Right lung (tissue), 10 donors: ENCODE results near the gene AMY2B. TPM values are rescaled to one million over a fixed set of nuclear protein-coding genes. Genes with fewer than 3 reads are reported as not detected.
"Not testable (repeated sequence)": the region's sequence is repeated elsewhere in the genome, so short reads cannot be mapped to it uniquely, and the experiment has no call there.

ENCODE experiments used
- DNase-seq, 2 donors: peaks; one replicate each; pipeline ENCODE4 v3.0.0-alpha.2; 2013
- long read RNA-seq, 8 donors: transcript quantifications; one replicate each; lab custom pipeline, GENCODE V29; 2026
- polyA plus RNA-seq, 5 donors: library from polyadenylated mRNA; unstranded; fragments of 120-200 nt; gene quantifications; one replicate each; pipeline versions ENCODE4 v1.2.1 to v1.2.3, GENCODE V29; 2013; ENCODE audit warnings: inconsistent platforms in 1 of 5, low replicate concordance in 1 of 5; ENCODE audit not compliant: insufficient read length in 5 of 5, insufficient read depth in 1 of 5

Gene AMY2B
- polyA plus RNA-seq = 10 to 100 TPM; 31.4 to 48.0 (median 37.8) TPM
- long read RNA-seq, donor 1, partial matches to known transcripts = 0 of 1 reads
- long read RNA-seq, donor 1, other reads (novel, unspliced or antisense) = 0 of 1 reads
- long read RNA-seq, donor 2, full-length matches to known transcripts = 1 of 1 reads
- long read RNA-seq, donor 2, partial matches to known transcripts = 0 of 1 reads
- long read RNA-seq, donor 2, other reads (novel, unspliced or antisense) = 0 of 1 reads
- long read RNA-seq, donor 3, partial matches to known transcripts = 0 of 4 reads
- long read RNA-seq, donor 3, other reads (novel, unspliced or antisense) = 0 of 4 reads
- long read RNA-seq, donor 4, partial matches to known transcripts = 0 of 2 reads
- long read RNA-seq, donor 4, other reads (novel, unspliced or antisense) = 0 of 2 reads
- long read RNA-seq, donor 5 = 0 reads
- long read RNA-seq, donor 6, full-length matches to known transcripts = 3 of 9 reads
- long read RNA-seq, donor 6, partial matches to known transcripts = 6 of 9 reads
- long read RNA-seq, donor 6, other reads (novel, unspliced or antisense) = 0 of 9 reads
- long read RNA-seq, donor 7 = 0 reads
- long read RNA-seq, donor 8 = 0 reads

DNA sequence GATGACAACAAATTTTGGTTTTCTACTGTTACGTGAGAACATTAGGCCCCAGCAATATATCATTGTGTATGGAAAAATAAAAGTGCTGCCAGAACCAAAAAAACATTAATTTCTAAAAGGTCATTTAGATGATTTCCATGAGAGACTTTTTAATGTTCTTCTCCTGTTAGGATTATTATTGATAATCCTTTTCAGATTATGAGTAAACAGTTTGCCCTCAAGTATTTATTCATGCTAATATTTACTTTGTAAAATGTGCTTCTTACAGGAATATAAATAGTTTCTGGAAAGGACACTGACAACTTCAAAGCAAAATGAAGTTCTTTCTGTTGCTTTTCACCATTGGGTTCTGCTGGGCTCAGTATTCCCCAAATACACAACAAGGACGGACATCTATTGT is at the start of gene AMY2B:
Gene AMY2B, plus strand, starts transcription at position 301 of the 400 bp plus-strand sequence. Its CDS starts 14 bp downstream, at position 315.
- DNase-seq = not testable (repeated sequence)

DNA sequence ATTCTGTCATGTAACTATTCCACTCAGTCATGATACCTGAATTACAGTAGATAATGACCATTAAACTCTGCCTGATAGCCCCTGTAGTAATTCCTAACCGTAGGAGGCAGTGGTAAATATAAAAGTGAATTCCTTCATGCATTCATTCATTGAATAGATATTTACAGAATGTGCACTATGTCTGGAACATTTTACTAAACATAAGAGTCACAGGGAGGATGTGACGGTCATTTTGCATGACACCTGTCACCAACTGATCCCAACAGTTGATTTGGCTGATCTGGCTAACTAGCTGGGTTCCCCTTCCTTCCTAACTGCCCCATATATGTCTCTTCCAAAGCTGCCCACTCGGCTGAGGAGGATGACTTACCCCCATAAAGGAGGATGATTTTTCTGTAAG is 48.0 kb upstream of the AMY2B start:
- no peak for DNase-seq

DNA sequence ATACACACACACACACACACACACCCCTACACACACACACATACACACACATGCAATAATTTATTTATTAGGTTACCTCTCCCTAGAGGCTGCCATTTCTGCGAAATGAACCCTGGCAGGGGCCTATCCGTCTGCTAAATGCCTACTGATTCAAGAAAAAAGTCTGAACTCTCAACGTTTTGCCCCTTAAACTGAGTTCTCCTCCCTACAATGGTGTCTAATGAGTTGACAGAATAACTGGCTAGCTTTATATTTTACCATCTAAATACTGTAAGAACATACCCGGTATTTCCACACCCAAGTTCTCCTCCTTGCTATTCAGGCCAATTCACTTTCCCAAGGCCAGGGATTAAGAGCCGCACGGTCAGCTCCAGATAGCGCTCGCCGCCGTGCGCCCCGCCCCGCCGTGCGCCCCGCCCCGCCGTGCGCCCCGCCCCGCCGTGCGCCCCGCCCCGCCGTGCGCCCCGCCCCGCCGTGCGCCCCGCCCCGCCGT is 46.2 kb upstream of the AMY2B start:
- peak; percentile 37 to 40 for DNase-seq

DNA sequence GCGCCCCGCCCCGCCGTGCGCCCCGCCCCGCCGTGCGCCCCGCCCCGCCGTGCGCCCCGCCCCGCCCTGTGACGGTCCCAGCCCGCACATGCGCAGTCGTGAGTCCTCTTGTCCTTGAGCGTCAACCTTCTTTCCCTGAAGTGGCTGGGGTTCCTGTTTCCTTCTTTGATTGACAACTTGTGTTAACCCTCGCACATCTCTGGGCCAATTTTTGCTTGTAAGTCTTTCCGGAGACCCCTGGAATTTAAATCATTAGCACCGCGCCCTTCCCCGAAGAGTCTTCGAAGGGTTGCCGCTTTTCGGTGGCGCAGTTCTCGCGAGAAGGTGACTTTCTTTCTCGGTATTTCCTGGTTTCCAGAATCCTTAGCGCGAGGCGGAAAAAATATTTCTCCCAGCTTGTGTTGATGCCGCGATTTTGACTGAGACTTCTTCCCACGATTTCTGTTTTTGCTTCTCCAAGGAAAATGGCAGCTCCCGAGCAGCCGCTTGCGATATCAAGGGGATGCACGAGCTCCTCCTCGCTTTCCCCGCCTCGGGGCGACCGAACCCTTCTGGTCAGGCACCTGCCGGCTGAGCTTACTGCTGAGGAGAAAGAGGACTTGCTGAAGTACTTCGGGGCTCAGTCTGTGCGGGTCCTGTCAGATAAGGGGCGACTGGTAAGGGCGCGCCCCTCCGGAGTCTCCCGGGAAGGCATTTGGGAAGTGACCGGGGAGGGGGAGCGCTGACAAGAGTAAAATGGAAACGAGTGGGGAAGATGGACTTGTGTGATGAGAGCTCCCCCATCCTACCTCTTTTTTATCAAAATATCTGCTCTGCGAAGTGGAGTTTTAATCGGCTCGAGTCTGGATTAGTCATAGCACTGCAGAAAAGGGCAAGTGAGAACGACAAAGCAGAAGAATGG is 45.5 kb upstream of the AMY2B start, which contains the start of gene RNPC3:
Gene RNPC3, plus strand, starts transcription at position 93 of the 901 bp plus-strand sequence. Its CDS starts 372 bp downstream, at position 465.
- peak; percentile 92 to 95 for DNase-seq

DNA sequence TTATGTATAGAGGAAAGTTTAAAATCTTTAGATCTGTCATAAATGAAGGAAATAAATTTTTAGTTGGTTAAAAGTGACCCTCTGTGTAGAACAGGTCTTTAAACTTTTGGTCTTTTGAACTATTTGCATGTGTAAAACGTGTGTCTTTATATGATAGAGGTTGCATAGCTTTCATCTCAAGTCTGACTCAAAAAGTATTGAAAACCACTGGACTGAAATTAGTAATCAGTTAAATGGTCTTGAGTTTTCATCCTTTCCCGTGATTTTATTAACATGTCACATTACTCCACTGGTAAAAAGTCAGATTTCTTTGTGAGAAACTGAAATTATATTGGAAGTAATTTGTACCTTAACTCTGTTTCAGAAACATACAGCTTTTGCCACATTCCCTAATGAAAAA is 44.1 kb upstream of the AMY2B start:
- no peak for DNase-seq

DNA sequence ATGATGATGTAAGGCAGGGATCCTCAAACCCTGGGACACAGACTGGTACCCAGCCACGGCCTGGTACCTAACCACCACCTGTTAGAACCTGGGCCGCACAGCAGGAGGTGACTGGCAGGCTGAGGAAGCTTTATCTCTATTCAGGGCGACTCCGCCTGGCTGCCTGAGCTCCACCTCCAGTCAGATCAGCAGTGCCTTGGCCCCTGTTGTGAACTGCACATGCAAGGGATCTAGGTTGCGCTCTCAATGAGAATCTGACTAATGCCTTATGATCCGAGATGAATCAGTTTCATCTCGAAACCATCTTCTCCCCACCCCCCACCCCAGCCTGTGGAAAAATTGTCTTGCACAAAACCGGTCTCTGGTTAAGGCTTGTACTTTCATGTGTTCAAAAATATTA is 41.6 kb upstream of the AMY2B start:
- no peak for DNase-seq

DNA sequence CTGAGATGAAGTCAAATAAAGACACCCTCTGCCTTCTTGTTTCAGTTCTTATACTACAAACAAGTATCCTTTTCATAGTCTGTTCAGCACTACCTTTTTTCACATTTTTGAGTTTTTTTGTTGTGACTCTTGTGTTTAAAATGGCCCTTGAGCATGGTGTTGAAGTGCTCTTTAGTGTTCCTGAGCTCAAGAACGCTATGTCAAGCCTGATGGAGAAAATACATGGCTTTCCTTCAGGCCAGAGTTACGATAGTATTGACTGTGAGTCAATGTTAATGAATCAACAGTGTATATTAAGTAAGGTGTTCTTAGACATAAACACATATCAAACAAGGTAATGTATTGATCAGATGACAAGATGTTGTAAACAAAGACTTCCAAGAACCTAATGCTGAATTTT is 33.2 kb upstream of the AMY2B start:
- no peak for DNase-seq

DNA sequence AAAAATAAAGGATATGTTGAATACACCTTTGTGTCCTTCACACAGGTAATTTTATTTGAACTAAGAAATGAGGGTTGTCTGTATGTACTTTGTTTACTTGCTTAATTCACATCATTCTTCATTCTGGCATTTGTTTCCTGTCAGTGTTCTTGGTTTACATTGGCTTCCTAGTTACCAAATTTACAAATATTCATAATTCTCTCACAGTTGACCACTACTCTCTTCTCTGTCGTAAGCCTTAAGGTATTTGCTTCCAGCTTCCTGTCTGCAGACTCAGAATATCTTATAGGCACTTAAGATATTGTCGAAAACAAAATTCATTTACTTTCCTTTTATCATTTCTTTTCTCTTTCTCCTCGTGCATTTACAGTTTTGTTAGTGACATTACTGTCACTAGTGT is 30.0 kb upstream of the AMY2B start:
- no peak for DNase-seq

DNA sequence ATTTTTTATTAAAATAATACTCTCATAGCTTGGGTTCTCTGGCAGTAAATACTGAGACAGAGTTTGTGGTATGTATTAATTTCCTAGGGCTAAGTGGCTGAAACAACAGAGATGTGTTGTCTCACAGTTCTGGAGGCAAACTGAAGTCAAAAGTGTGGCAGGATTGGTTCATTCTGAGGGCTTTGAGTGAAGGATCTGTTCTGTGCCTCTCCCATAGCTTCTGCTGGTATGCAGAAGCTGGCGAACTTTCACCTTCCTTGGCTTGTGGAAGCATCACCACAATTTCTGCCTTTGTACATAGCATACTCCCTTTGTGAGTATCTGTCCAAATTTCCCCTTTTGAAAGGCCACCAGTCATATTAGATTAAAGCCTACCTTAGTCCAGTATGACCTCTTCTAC is 24.9 kb upstream of the AMY2B start:
- DNase-seq = no peak

DNA sequence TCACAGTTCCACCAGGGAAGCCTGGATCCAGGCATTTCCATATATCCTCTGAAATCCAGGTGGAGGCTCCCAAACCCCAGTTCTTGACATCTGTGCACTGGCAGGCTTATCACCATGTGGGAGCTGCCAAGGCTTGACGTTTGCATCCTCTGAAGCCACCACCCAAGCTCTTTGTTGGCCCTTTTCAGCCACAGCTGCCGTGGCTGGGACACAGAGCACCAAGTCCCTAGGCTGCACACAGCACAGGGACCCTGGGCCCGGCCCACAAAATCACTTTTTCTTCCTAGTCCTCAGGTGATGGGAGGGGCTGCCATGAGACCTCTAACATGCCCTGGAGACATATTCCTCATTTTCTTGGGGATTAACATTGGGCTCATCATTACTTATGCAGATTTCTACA is 23.5 kb upstream of the AMY2B start:
- DNase-seq = no peak

DNA sequence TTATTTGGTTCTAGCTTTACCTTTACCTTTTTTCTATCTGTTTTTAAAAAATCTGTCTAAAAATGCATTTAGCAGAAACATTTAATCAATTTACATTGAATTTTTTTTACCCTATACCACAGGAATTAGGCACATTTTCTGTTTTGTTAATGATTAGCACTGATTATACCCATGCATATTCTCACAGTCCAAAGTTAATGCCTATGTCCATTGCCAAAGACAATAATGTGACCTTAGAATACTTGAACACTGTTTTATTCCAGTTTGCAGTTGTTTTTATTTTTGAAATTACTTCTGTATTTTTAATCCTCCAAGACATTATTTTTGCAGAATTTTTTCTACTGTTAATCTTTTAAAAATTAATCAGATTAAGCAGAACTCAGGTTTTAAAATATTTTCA is 11.0 kb upstream of the AMY2B start:
- no peak for DNase-seq

DNA sequence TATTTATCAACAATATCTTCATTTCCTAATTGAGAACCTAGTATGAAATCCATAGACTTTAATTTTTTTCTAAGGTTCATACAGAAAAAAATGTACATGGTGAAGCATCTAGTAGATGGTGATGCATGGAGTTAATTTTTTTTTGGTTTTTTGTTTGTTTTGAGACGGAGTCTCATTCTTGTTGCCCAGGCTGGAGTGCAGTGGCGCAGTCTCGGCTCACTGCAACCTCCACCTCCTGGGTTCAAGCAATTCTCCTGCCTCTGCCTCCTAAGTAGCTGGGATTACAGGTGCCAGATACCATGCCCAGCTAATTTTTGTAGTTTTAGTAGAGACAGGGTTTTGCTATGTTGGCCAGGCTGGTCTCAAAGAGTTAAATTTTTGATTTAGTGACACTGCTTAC is 10.3 kb upstream of the AMY2B start:
- not testable (repeated sequence) for DNase-seq

DNA sequence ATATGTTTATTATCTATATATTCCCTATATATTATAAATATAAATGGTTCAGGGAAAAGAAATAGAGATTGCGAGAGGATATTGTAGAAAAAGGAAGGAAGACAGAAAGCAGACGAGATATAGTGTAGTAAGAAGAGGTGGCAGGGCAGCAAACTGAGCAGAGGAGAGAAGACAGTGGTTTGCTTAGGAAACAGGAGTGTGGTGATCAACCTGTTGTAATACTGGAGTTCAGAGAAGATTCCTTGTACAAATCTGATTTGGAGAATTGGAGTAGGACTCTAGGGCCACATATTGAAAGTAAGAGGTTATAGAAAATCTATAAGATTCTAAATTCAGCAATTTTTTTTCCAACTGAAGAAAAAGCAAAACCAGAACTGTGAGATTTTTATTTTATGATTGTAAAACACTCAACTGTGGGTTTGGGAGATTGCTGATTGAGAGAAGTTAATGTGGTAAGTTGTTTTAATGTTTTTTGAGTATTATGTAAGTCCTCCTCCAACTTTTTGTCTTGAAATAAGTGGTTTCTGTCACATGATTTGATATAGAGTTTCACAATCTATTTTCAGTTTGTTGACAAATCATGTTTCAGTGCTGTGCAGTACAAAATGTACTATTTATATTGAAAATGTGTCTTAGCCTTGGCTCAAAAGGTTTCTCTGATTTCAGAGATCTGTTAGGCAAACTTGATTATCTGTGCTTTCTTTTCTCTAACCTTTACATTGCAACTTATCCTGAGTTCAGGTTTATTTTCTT is 9.6 kb upstream of the AMY2B start:
- no peak for DNase-seq

DNA sequence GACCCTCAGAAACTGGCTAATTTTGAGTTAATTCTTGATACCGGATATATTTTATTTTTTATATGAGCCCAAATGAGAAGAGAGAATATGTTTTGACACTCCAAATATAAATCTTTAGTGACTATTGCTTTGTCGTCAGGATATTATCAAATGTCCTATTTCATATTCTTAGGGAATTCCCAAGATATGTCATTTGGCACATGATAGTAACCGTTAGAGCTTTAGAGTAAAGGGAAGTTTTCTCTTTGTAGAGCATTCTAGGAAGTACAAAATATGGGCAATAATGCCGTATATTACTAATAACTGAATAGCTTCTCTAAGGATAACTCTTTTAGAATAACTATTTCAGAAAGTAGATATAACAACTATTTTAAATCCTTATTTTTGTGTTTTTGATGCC is 8.3 kb upstream of the AMY2B start:
- DNase-seq = no peak

DNA sequence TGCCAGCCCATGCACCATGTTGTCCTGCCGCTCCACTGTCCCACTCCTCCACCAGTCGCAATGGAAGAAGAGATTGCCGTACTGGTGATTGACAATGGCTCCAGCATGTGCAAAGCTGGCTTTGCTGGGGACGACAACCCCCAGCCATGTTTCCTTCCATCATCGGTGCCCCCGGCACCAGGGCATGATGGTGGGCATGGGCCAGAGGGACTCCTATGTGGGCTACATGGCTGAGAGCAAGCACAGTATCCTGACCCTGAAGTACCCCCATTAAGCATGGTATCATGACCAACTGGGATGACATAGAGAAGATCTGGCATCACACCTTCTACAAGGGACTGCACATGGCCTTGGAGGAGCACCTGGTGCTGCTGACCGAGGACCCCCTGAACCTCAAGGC is 1.9 kb upstream of the AMY2B start:
- no peak for DNase-seq

DNA sequence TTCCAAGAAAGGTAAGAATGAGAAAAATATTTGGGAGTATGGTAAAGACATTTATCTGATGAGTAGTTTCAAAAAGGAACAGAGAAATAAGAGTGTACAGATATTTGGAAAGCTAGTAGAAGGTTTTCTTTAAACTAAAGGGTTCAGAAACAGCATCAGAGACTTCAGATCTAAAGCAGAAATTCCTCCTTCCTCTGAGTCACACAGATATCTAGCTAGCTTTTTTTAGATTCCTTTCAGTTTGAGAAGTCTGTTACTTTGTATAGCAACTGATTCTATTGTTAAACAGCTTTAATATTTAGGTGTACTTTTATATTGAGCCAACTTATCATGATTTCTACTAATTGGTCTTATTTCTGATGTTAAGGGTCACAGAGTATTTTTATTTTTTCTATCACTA is 4.7 kb downstream of the AMY2B start:
- no peak for DNase-seq

DNA sequence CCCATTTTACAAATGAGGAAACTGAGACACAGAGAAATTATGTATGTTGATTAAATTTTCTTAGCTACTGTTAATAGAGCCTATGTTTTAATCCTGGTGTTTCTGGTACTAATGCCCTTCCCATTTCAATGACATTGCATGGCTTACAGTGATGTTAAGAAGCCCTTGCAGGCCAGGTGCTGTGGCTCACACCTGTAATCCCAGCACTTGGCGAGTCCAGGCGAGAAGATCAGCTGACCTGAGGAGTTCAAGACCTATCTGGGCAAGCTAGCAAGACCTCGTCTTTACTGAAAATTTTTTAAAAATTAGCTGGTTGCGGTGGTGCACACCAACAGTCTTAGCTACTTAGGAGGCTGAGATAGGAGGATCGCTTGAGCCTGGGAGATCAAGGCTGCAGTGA is 5.4 kb downstream of the AMY2B start:
- not testable (repeated sequence) for DNase-seq

DNA sequence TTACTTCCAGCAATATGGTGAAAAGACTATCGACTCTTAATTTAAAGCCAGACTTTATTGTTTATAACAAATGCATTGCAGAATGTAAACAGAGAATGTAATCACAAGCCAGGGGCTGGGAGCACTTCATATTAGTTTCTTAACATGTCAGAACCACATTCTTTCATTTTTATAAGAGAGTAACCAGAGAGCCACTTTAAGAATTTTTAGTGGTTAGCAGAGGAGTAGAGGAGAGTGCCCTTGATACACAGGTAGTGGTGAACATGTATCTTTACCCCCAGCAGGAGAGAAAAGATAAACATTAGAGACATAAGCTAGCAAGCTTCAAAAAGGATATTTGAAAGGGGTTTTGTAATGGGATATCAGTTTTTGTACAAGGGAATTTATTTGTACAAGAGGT is 11.1 kb downstream of the AMY2B start:
- DNase-seq = no peak

DNA sequence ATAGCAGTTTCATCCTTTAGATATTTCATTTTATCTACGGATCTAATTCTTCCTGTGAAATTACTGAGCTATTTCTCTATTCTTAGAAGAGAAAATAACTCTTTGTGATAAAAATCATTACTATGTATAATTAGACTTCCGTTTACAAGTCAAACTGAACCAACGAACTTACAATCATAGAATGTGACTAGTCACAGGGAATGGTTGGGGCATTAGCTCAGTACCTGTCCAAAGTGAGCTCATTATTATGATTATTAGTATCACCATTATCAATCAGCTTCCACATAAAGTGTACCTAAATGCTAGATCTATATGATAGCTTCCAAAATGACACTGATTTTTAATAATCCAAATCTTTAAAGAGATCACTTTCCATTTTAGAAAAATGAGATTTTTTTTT is 12.5 kb downstream of the AMY2B start:
- no peak for DNase-seq

DNA sequence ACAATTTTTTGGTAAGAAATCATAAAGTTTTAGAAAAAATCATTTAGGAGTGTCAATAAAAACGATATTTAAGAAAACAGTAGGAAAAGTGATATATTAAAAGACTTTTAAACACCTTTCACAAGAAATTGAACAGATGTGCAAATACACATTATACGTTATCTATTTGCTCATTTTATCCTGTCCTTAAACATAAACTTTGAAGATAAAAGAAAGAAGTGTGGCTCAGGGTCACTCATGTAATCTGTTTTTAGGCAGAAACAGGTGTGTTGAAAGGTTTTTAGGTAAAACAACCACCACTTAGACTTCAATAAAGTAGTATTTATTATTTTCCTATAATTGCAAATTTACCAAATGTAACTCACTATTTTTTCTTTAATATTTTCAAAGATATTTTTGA is 13.1 kb downstream of the AMY2B start:
- no peak for DNase-seq

DNA sequence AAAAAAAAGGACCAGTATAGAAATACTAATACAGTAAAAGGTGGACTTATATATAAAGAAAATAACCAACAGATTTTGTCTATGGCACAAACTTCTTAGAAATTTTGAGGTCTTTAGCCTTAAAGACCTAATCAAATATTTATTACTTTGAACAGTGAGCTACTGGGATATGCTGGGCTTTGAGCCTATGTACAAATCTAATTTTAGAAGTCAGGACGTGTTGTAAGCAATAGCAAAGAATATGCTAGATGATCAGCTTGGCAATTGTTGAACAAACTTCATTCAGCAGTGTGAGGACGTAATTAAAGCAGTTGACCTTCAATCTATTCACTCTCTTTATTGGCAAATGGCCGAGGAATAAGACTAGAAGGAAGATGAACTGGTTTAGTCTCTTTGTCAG is 31.4 kb downstream of the AMY2B start:
- not testable (repeated sequence) for DNase-seq
